SU-DHL-6 (cell line): ENCODE data around the gene AGAP3.

Source experiments
- H2AFZ ChIP-seq: fragments of 200-600 bp; sonication (generic); 2 replicates; pipeline ENCODE4 v1.6.1; 2014; ENCODE audit warnings: low read depth, mild to moderate bottlenecking, moderate library complexity, mixed read lengths, antibody characterized with exemption, low read length; ENCODE audit not compliant: severe bottlenecking
- H3F3A ChIP-seq: fragments of 200-600 bp; shearing (Covaris generic); 2 replicates; pipeline ENCODE4 v1.6.0; 2016; ENCODE audit warnings: antibody characterized with exemption, mild to moderate bottlenecking; ENCODE audit not compliant: insufficient read depth
- H3K27ac ChIP-seq: fragments of 200-600 bp; sonication (generic); 2 replicates; pipeline ENCODE4 v1.5.1; 2016; ENCODE audit warnings: low read depth, mild to moderate bottlenecking, low read length, moderate library complexity, mixed read lengths
- H3K27me3 ChIP-seq: fragments of 200-600 bp; sonication (generic), shearing (Covaris generic); 2 replicates; pipeline ENCODE4 v1.6.0; 2014; ENCODE audit warnings: mild to moderate bottlenecking, low read length
- H3K36me3 ChIP-seq: fragments of 200-600 bp; sonication (generic); 2 replicates; pipeline ENCODE4 v1.6.1; 2014; ENCODE audit warnings: mild to moderate bottlenecking, low read length, mixed read lengths
- H3K4me2 ChIP-seq: fragments of 300-600, 200-600 bp; shearing (Covaris generic), sonication (generic); 2 replicates; pipeline ENCODE4 v1.6.0; 2014; ENCODE audit warnings: low read length, low read depth, mild to moderate bottlenecking; ENCODE audit not compliant: poor library complexity, severe bottlenecking
- H3K4me3 ChIP-seq: fragments of 200-600 bp; sonication (generic); 2 replicates; pipeline ENCODE4 v1.5.1; 2014; ENCODE audit warnings: antibody characterized with exemption, low read length, mild to moderate bottlenecking, mixed read lengths; ENCODE audit not compliant: insufficient read depth, poor library complexity, severe bottlenecking
- H3K79me2 ChIP-seq: fragments of 200-600 bp; sonication (generic); 2 replicates; pipeline ENCODE4 v1.6.1; 2014; ENCODE audit warnings: mild to moderate bottlenecking, low read length, moderate library complexity; ENCODE audit not compliant: insufficient read depth
- H3K9ac ChIP-seq: fragments of 200-600 bp; sonication (generic); 2 replicates; pipeline ENCODE4 v1.7.0; 2014; ENCODE audit warnings: mild to moderate bottlenecking, low read length
- H3K9me2 ChIP-seq: fragments of 200-600 bp; sonication (generic); replicated peaks from 2 replicates; pipeline ENCODE4 v1.6.1; 2014; ENCODE audit warnings: low read length; ENCODE audit not compliant: insufficient read depth
- H3K9me3 ChIP-seq: fragments of 200-600 bp; sonication (generic); 2 replicates; pipeline ENCODE4 v1.6.1; 2014; ENCODE audit warnings: low read length, mixed read lengths; ENCODE audit not compliant: insufficient read depth
- H4K20me1 ChIP-seq: fragments of 200-600 bp; sonication (generic); 2 replicates; pipeline ENCODE4 v1.6.1; 2014; ENCODE audit warnings: low read depth, mild to moderate bottlenecking, antibody characterized with exemption, low read length, moderate library complexity, mixed read lengths
- CTCF ChIP-seq: fragments of 200-600 bp; sonication (generic); IDR thresholded peaks from one replicate; pipeline ENCODE4 v1.5.1; 2017; ENCODE audit warnings: antibody characterized with exemption, mild to moderate bottlenecking, low read length, moderate library complexity; ENCODE audit not compliant: insufficient read depth, poor library complexity, severe bottlenecking
- EZH2phosphoT487 ChIP-seq: fragments of 200-600 bp; sonication (generic), shearing (Covaris generic); conservative IDR thresholded peaks from 2 replicates; pipeline ENCODE4 v1.6.1; 2018; ENCODE audit warnings: mild to moderate bottlenecking, antibody characterized with exemption, low read length, moderate library complexity, mixed read lengths

Gene AGAP3

GRCh38 chr7:151058781-151059366, 27.4 kb upstream of the AGAP3 start:
- Histone ChIP-seq H3K27me3 (no peaks in the 10 kb centered on the region), H3K4me3 (peak overlapping the region; percentile 86), H3K27ac (peak overlapping the region; percentile 82), H3K9ac (peak overlapping the region; percentile 77), H2AFZ (peak overlapping the region; percentile 35), H4K20me1 (no peaks in the 10 kb centered on the region), H3K9me2 (no peaks in the 10 kb centered on the region), H3K79me2 (peaks cover 27% of the 10 kb centered on the region), H3K36me3 (no peaks in the 10 kb centered on the region), H3K9me3 (no peaks in the 10 kb centered on the region), H3F3A (peaks cover 8% of the 10 kb centered on the region), H3K4me2 (peak overlapping the region; percentile 84)
- no peak for TF ChIP-seq CTCF
- TF ChIP-seq EZH2phosphoT487 = no peak

- Histone ChIP-seq H3K9me3 (no peaks in the 10 kb centered on the region), H3K9me2 (no peaks in the 10 kb centered on the region), H3K9ac (peak within 1 kb of the TSS; percentile 77), H3K4me3 (peak within 1 kb of the TSS; percentile 86), H3K4me2 (peak within 1 kb of the TSS; percentile 84), H3K27ac (peak within 1 kb of the TSS; percentile 82), H3K27me3 (no peaks in the 10 kb centered on the region), H3F3A (peaks cover 8% of the 10 kb centered on the region), H3K36me3 (no peaks in the 10 kb centered on the region), H2AFZ (peak within 1 kb of the TSS; percentile 86), H4K20me1 (no peaks in the 10 kb centered on the region), H3K79me2 (peaks cover 27% of the 10 kb centered on the region)
- no peak for TF ChIP-seq EZH2phosphoT487
- TF ChIP-seq CTCF = peak; percentile 31
Observed at GRCh38 chr7:151059367-151060112, 26.7 kb upstream of the AGAP3 start, which contains the start of gene SLC4A2. TSS of gene SLC4A2 (plus strand) at chr7:151059589. CDS start at chr7:151061988, 2,399 bp downstream.

GRCh38 chr7:151060113-151060415, 26.2 kb upstream of the AGAP3 start:
- Histone ChIP-seq H3K36me3 (no peaks in the 10 kb centered on the region), H3K9ac (peak overlapping the region; percentile 77), H3K27ac (peak overlapping the region; percentile 82), H4K20me1 (no peaks in the 10 kb centered on the region), H3K4me3 (peak overlapping the region; percentile 86), H3K27me3 (no peaks in the 10 kb centered on the region), H3F3A (peaks cover 8% of the 10 kb centered on the region), H3K9me3 (no peaks in the 10 kb centered on the region), H3K79me2 (peaks cover 27% of the 10 kb centered on the region), H3K4me2 (peak overlapping the region; percentile 84), H3K9me2 (no peaks in the 10 kb centered on the region), H2AFZ (peak overlapping the region; percentile 86)
- TF ChIP-seq EZH2phosphoT487 (no peak), CTCF (no peak)
